GM19099 (cell line): ENCODE measurements around the gene CPNE1.
A peak's percentile ranks its signal among the peaks of the same experiment; 100 is the strongest.

ENCODE experiments used
- POLR2A ChIP-seq: IDR thresholded peaks from 3 replicates; pipeline ENCODE4 v1.6.1; 2011; ENCODE audit warnings: low read depth; ENCODE audit not compliant: insufficient read length; ENCODE audit errors: extremely low read depth

The CPNE1 gene

DNA sequence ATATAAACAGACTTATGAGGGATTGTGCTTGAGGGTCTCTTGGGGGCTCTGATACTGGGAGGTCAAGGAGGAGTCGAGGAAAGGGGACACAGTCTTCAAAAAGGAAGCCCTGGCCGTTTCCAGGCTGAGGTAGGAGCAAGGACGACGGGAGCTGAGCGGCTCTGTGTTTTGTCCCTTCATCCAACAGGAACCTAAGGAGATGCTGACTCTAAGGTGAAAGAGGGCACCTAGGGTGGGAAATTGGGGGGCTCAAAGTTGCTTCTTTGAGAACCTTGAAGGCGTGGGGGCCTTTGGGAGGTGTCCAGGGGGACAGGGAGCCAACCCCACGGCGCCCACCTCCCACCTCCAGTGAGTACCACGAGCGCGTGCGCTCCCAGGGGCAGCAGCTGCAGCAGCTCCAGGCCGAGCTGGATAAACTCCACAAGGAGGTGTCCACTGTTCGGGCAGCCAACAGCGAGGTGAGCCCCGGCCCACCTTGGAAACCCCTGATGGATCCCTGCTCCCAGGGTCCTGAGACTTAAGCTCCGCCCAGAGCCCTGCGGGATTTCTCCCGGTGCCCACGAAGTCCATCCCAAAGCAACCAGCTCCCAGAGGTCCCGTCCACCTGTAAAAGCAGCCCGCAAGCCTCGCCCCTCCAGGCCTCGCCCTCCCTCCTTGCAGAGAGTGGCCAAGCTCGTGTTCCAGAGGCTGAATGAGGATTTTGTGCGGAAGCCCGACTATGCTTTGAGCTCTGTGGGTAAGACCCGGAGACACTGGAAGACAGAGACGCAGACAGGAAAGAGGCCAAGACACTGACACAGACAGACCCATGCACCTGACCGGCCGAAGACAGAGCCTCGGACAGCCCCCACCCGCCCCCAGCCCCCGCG lies 46.2 kb downstream of the CPNE1 start:
- no peak for TF ChIP-seq POLR2A

DNA sequence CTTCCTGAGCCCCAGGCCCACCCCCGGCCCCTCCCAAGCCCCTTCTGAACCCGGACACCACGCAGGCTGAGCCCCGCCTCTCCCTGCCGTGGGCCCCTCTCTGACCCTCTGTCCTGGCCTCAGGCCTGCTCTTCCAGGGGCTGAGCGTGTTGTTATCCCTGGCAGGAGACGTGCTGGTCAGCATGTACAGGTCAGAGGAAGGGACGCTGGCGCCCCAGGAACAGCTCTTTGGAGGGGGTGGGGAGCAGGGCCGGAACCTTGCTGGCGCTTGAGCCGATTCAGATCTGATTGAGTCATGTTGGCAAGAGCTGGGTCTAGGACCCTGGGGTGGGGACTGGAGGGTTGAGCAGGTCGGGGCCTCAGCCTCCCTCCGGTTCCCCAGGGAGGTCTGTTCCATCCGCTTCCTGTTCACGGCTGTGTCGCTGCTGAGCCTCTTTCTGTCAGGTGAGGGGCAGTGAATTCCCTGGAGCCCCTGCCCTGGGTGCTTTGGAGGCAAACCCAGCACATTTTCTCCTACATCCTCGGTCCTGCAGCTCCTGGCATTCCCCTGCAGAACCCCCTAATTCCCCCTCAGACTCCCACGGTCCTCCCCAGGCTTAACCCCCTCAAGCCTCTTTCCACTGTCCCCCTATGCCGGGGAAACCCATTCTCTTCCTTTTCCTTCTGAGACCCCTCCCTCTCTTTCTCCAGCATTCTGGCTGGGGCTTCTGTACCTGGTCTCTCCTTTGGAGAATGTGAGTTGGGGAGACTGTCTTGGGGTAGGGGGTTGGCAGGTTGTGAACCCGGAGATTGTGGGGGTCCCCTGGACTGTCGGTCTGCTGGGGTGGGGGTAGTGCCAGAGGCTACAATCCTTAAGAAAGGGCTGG lies 47.1 kb downstream of the CPNE1 start:
- peak; percentile 42 for TF ChIP-seq POLR2A

DNA sequence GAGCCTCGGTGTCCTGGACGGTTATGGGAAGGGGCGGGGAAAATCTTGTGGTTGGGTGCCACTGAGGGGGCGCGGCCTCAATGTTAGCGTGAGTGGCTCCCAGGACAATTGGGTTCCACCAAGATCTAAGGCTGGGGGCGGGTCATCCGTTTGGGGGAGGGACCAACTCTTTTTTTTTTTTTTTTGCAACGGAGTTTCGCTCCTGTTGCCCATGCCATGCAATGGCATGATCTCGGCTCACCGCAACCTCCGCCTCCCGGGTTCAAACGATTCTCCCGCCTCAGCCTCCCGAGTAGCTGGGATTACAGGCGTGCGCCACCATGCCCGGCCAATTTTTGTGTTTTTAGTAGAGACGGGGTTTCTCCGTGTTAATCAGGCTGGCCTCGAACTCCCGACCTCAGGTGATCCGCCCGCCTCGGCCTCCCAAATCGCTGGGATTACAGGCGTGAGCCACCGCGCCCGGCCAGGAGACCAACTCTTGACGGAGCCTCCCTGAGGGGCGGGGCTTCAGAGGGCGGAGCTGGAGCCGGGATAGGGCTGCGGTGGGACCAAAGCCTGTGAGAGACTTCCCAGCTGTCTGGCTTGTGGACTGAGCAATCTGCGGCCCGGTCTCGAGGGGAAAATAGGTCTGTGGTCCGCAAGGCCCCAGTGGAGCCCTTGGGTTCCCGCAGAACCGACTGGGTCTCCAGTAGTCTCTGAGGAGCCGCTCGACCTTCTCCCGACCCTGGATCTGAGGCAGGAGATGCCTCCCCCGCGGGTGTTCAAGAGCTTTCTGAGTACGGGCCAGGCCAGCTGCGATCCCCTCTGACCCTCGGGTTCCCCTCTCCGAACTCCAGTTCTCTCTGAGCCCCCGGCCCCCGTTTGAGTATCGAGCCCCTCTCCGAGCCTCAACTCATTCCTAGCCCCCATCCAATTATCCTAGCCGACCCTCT lies 48.0 kb downstream of the CPNE1 start:
- peak; percentile 45 for TF ChIP-seq POLR2A

DNA sequence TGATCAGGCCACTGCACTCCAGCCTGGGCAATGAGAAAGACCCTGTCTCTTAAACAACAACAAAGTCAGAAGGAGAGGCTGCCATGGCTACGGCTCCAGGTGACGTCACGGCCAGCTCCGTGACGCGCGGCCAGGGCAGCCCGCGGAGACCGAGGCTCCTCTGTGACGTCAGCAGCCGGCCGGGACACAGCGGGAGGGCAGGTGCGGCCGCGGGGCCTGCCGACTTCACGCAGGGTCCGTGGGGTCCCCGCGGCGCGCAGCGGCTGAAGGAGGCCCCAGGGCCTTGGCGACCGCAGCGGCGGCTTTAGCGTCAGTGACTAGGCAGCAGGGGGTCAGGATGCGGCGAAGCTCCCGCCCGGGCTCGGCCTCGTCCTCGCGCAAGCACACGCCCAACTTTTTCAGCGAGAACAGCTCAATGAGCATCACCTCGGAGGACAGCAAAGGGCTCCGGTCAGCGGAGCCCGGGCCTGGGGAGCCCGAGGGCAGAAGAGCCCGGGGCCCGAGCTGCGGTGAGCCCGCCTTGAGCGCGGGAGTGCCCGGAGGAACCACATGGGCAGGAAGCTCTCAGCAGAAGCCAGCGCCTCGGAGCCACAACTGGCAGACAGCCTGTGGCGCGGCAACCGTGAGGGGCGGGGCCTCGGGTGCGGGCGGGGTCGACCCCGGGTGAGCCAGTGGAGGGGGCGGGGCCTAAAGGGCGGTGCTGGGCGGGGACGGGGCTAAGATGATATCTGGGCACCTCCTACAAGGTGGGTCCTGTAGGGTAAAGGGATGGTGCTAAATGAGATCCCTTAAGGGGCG lies 48.8 kb downstream of the CPNE1 start, which contains the start of gene SPAG4:
Gene SPAG4 (plus strand): TSS at position 163 of the 798 bp plus-strand sequence. CDS start 175 bp downstream, at position 338.
- peak; percentile 72 for TF ChIP-seq POLR2A

DNA sequence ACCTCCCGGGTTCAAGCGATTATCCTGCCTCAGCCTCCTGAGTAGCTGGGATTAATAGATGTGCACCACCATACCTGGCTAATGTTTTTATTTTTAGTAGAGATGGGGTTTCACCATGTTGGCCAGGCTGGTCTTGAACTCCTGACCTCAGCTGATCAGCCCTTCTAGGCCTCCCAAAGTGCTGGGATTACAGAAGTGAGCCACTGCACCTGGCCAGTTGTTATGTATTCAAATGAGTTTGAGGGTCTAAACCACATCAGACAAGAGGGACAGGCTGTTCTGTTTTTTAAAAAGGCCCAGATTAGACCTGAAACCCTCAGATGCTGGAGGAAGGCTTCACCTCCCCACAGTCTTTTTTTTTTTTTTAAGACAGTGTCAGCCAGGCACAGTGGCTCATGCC lies 53.2 kb downstream of the CPNE1 start:
- no peak for TF ChIP-seq POLR2A

DNA sequence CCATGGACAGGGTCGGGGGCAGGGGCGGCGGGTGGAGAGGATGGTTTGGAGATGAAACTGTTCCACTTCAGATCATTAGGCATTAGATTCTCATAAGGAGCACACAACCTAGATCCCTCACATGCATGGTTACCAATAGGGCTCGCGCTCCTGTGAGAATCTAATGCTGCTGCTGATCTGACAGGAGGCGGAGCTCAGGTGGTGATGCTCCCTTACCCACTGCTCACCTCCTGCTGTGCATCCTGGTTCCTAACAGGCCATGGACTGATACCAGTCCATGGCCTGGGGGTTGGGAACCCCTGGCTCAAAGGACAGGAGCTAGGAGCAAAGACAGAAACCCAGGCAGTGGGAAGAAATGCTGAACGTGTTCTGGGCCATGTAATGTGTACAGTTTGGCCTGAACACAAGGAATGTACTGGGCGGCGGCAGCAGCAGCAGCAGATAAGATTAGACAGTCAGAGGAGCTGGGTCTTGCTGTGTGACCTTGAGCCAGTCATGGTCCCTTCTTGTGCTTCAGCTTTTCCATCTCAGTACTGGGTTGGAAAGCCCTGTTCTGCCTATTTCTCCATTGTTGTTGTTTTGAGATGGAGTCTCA lies 53.8 kb downstream of the CPNE1 start:
- no peak for TF ChIP-seq POLR2A

DNA sequence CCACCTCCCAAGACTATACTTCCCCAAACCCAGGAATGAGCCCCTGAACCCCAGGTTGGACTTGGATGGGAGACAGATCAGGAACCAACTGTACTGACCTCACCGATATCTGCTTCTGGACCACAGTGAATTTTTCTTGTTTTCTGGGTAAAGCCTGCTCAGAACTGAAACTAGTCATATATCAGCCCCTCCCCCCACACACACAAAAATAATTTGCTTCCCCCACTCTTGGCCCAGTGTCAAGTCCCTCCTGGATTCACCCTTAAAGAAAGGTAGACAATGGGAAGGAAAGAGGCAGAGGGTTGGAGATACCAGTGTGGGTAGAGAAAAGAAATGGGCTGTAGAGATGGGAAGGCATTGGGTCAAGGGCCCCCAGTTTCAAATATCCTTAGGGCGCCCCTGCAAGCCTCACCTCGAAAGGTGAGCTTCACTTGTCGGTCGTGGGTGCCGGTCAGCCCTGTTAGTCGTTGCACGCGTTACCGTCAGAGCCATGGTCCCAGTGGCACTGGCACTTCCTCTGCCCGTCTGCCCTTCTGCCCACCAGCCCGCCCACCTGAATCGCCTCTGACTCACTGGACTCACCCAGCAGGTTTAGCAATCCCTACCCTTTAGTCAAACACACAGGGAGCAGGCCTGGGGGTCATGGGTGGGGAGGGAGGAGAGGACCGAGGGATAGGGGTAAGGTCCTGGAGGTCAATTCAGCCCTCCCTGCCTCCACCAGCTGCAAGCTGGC lies 57.5 kb downstream of the CPNE1 start:
- TF ChIP-seq POLR2A: no peak

DNA sequence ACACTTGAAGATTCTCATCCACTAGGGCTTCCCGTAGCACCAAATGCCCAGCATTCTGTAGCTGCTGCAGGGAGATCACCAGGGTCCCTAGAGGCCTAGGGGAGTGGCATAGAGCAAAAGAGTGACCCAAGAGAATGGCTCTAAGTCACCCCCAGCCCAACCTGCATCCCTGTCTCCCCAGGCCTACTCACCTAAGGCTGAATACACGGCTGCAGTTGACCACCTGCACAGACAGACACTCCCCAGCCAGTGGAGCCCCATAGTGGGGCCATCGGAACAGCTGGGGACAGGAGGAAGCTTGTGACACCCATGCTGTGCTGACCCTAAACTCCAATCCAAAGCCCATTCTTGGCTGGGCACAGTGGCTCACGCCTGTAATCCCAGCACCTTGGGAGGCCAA lies 58.6 kb downstream of the CPNE1 start:
- TF ChIP-seq POLR2A: no peak

DNA sequence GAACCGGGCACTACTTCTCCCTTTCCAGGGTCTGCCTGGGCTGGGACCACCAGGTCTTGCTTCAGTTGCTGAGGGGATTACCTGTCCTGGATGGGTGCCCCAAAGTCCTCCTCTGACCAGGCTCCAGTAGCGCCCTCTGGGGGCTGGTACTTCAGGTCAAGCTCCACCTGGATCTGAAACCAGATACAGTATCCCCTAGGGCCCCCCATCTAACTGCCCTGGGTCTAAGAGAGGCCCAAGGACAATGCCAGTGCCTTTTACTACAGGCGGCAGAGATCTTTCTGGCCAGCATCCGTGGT lies 60.3 kb downstream of the CPNE1 start:
- no peak for TF ChIP-seq POLR2A

DNA sequence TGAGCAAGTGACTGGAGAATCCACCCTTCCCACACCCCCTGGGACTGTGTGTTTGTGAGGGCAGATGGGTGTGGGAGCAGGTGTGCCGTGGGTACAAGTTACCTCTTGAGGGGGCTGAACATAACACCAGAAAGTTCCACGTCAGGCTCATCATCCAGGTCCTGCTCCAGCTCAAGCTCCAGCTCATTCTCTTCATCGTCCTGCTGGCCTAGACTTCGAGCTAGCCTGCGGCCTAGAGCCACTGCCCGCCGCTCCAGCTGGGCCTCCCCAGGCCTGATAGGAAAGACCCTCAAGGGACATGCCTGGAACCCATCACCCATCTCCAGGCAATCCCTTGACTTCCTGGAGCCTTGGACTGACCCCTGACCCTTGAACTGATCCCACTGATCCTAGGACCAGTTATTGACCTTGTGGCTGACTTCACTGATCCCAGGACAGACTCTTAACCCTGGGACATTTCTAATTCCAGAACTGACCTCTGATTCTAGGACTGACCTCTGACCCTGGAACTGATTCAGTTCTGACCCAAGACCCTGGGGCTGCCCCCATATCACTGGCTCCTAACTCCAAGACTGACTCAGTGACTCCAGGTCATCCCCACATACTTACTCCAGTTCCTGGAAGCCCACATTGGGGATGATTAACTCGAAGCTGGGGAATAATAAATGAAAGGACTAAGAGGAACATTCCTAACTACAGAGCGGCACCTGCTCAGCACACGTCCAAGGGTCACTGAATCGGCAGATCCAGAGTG lies 60.8 kb downstream of the CPNE1 start:
- no peak for TF ChIP-seq POLR2A

DNA sequence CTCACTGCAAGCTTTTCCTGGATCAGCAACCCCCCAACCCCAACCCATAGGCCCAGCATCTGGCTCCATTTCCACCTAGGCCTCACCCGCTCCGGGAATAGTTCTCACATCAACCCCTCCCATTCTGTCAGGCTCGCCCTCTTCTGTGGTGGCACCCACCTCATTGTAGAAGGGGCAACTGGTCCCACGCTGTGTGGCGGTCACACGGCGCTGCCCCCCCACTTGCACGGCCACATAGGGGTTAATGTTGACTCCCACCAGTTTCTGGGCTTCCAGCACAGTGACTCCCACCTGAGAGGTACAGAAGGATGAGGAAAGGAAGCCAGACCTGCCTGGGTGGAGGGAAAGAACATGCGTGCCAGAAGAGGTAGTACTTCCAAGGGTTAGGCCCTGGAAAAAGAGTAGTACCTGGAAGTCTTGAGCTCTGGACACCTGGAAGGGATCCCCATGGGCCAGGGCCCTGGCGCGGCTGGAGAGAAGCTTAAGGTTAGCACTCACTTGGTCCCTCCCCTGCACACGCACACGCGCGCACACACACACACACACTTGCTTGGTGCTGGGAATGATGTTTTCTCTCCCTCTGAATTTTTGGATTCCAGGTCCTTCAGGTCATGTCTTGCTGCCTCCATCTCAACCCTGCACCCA lies 61.7 kb downstream of the CPNE1 start:
- TF ChIP-seq POLR2A: no peak

DNA sequence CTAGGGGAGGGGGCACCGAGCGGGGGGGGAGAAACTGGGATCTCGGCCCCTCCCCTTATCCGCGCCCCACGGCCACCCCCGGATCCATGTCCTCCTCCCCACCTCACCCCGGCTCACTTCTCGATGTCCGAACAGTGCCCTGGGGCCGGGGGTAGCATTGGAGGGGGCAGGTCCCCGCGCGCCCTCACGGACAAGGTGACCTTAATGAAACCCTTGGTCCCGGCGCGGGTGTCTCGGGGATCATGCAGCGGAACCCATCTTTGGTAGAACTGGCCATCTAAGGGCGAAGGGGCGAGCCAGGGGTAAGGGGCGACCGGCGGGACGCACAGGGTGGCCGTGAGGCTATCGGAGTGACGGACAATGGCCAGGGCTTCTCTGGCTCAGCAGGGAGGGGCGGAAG lies 62.7 kb downstream of the CPNE1 start:
- TF ChIP-seq POLR2A: no peak
